ENCODE measurements around the gene KISS1.

The KISS1 gene

GRCh38 chr1:204241050-204241449 is 44.8 kb upstream of the KISS1 start:
- TF ChIP-seq EP300 (IDR thresholded peaks at IDR 0.05; ENCODE audit: borderline replicate concordance) (no peak), NFIC (IDR thresholded peaks at IDR 0.05) (no peak), CEBPB (IDR thresholded peaks at IDR 0.05) (no peak), CREB1 (IDR thresholded peaks at IDR 0.05; ENCODE audit: low read depth) (no peak), MAX (IDR thresholded peaks at IDR 0.05) (no peak), RAD21 (IDR thresholded peaks at IDR 0.05; ENCODE audit: low read depth) (no peak), EGR1 (IDR thresholded peaks at IDR 0.05) (no peak), TCF12 (IDR thresholded peaks at IDR 0.05; ENCODE audit: low read depth) (no peak), REST (IDR thresholded peaks at IDR 0.05; ENCODE audit: low read depth) (no peak), TAF1 (IDR thresholded peaks at IDR 0.05; ENCODE audit: low read depth) (no peak), YY1 (IDR thresholded peaks at IDR 0.05; ENCODE audit: low read depth) (no peak), FOXM1 (IDR thresholded peaks at IDR 0.05; ENCODE audit: borderline replicate concordance, low read depth) (no peak), ZBTB7A (IDR thresholded peaks at IDR 0.05; ENCODE audit: low read depth) (no peak), TEAD4 (IDR thresholded peaks at IDR 0.05) (no peak)
- TF ChIP-seq, protein P1, sequence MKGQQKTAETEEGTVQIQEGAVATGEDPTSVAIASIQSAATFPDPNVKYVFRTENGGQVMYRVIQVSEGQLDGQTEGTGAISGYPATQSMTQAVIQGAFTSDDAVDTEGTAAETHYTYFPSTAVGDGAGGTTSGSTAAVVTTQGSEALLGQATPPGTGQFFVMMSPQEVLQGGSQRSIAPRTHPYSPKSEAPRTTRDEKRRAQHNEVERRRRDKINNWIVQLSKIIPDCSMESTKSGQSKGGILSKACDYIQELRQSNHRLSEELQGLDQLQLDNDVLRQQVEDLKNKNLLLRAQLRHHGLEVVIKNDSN (IDR thresholded peaks at IDR 0.05) = no peak

GRCh38 chr1:204240233-204240632 is 43.9 kb upstream of the KISS1 start:
- TF ChIP-seq NFIC (IDR thresholded peaks at IDR 0.05) (no peak), CREB1 (IDR thresholded peaks at IDR 0.05; ENCODE audit: low read depth) (no peak), TAF1 (IDR thresholded peaks at IDR 0.05; ENCODE audit: low read depth) (no peak), REST (IDR thresholded peaks at IDR 0.05; ENCODE audit: low read depth) (no peak), YY1 (IDR thresholded peaks at IDR 0.05; ENCODE audit: low read depth) (no peak), RAD21 (IDR thresholded peaks at IDR 0.05; ENCODE audit: low read depth) (no peak), ZBTB7A (IDR thresholded peaks at IDR 0.05; ENCODE audit: low read depth) (no peak), TCF12 (IDR thresholded peaks at IDR 0.05; ENCODE audit: low read depth) (no peak), CEBPB (IDR thresholded peaks at IDR 0.05) (no peak), EGR1 (IDR thresholded peaks at IDR 0.05) (no peak), MAX (IDR thresholded peaks at IDR 0.05) (no peak)
- TF ChIP-seq, protein P1 (IDR thresholded peaks at IDR 0.05) = no peak

- TF ChIP-seq EP300 (IDR thresholded peaks at IDR 0.05; ENCODE audit: borderline replicate concordance) (no peak), TEAD4 (IDR thresholded peaks at IDR 0.05) (no peak), NFIC (IDR thresholded peaks at IDR 0.05) (no peak), TCF12 (IDR thresholded peaks at IDR 0.05; ENCODE audit: low read depth) (no peak), MAX (IDR thresholded peaks at IDR 0.05) (no peak), YY1 (IDR thresholded peaks at IDR 0.05; ENCODE audit: low read depth) (no peak), FOXM1 (IDR thresholded peaks at IDR 0.05; ENCODE audit: borderline replicate concordance, low read depth) (no peak), RAD21 (IDR thresholded peaks at IDR 0.05; ENCODE audit: low read depth) (no peak)
Observed at GRCh38 chr1:204232526-204232925, 36.2 kb upstream of the KISS1 start.

- TF ChIP-seq EGR1 (IDR thresholded peaks at IDR 0.05) = no peak
- no peak for TF ChIP-seq CEBPB (IDR thresholded peaks at IDR 0.05)
- TF ChIP-seq FOXM1 (IDR thresholded peaks at IDR 0.05; ENCODE audit: borderline replicate concordance, low read depth) = no peak
- no peak for TF ChIP-seq NFIC (IDR thresholded peaks at IDR 0.05)
- TF ChIP-seq, protein P1 (IDR thresholded peaks at IDR 0.05) = no peak
- TF ChIP-seq EP300 (IDR thresholded peaks at IDR 0.05; ENCODE audit: borderline replicate concordance) = no peak
- no peak for TF ChIP-seq RAD21 (IDR thresholded peaks at IDR 0.05; ENCODE audit: low read depth)
- no peak for TF ChIP-seq ZBTB7A (IDR thresholded peaks at IDR 0.05; ENCODE audit: low read depth)
- no peak for TF ChIP-seq CREB1 (IDR thresholded peaks at IDR 0.05; ENCODE audit: low read depth)
- no peak for TF ChIP-seq MAX (IDR thresholded peaks at IDR 0.05)
- TF ChIP-seq TEAD4 (IDR thresholded peaks at IDR 0.05) = no peak
Observed at GRCh38 chr1:204230211-204230610, 33.9 kb upstream of the KISS1 start.

- TF ChIP-seq NFIC (IDR thresholded peaks at IDR 0.05) (no peak), CREB1 (IDR thresholded peaks at IDR 0.05; ENCODE audit: low read depth) (no peak), EGR1 (IDR thresholded peaks at IDR 0.05) (no peak)
Observed at GRCh38 chr1:204228896-204229295, 32.6 kb upstream of the KISS1 start.
